ENCODE data around the gene CCDC47.

DNA sequence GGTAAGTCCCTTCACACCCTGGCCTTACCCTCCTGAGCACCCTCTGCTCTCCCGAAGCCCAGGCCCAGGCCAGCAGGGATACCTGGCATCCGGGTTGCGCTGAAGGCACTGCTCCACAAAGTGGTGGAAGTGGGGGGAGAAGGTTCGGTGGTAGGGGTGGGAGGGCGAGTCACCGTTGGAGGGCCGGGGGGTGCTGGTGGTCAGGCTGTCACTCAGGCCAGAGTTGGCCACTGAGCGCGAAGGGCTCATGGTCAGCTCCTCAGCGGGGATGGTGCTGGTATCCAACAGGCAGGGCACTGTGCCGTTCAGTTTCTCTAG lies 69.2 kb downstream of the CCDC47 start:
- TF ChIP-seq, protein P1, sequence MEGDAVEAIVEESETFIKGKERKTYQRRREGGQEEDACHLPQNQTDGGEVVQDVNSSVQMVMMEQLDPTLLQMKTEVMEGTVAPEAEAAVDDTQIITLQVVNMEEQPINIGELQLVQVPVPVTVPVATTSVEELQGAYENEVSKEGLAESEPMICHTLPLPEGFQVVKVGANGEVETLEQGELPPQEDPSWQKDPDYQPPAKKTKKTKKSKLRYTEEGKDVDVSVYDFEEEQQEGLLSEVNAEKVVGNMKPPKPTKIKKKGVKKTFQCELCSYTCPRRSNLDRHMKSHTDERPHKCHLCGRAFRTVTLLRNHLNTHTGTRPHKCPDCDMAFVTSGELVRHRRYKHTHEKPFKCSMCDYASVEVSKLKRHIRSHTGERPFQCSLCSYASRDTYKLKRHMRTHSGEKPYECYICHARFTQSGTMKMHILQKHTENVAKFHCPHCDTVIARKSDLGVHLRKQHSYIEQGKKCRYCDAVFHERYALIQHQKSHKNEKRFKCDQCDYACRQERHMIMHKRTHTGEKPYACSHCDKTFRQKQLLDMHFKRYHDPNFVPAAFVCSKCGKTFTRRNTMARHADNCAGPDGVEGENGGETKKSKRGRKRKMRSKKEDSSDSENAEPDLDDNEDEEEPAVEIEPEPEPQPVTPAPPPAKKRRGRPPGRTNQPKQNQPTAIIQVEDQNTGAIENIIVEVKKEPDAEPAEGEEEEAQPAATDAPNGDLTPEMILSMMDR (conservative IDR thresholded peaks at IDR 0.05; ENCODE audit: low read depth, low read length): no peak
- TF ChIP-seq EZH2 (IDR thresholded peaks at IDR 0.05; ENCODE audit: borderline replicate concordance, low read depth, low read length, poor library complexity, severe bottlenecking): no peak

Measured in A673 (cell line).